Measurements from ENCODE around the gene MICAL3. TPM values are rescaled to one million over a fixed set of nuclear protein-coding genes. Genes with fewer than 3 reads are reported as not detected.

Gene MICAL3
- total RNA-seq, 4 donors from 2014 or later: 6.0 to 9.8 (median 8.1) TPM

GRCh38 chr22:17827466-17827865, 196.9 kb downstream of the MICAL3 start:
- intact Hi-C loops (cut with DNase I; ENCODE audit: low total_unique reads): no loop called here
- no peak for TF ChIP-seq POLR2A (IDR thresholded peaks at IDR 0.05)
- TF ChIP-seq CTCF (IDR thresholded peaks at IDR 0.05 in 4 of 5, conservative IDR thresholded peaks at IDR 0.05 in 1 of 5): no peak
- in situ Hi-C loops (cut with MboI; ENCODE audit: low sequenced_read_pairs in 4 of 4): no loop called here
- no peak for DNase-seq
- H3K27me3 ChIP-seq: no peaks in the 10 kb centered on the region
- no peak overlapping the region for H3K27ac ChIP-seq
- H3K4me3 ChIP-seq: no peak overlapping the region
- no peaks in the 10 kb centered on the region for H3K9me3 ChIP-seq
- peaks cover 0 to 15% of the 10 kb centered on the region in 2 donors for H3K36me3 ChIP-seq
- ATAC-seq: no peak
- H3K4me1 ChIP-seq: peaks cover 22% of the 10 kb centered on the region in 2 donors

- intact Hi-C loops (cut with DNase I; ENCODE audit: low total_unique reads) (no loop called here), in situ Hi-C loops (cut with MboI; ENCODE audit: low sequenced_read_pairs in 4 of 4) (no loop called here)
- TF ChIP-seq CTCF (IDR thresholded peaks at IDR 0.05 in 4 of 5, conservative IDR thresholded peaks at IDR 0.05 in 1 of 5) (no peak), POLR2A (IDR thresholded peaks at IDR 0.05) (no peak)
These were observed 198.3 kb downstream of the MICAL3 start for GRCh38 chr22:17825876-17826550.

GRCh38 chr22:17824457-17824856, 199.9 kb downstream of the MICAL3 start:
- in situ Hi-C loops (cut with MboI; ENCODE audit: low sequenced_read_pairs in 4 of 4) (no loop called here), intact Hi-C loops (cut with DNase I; ENCODE audit: low total_unique reads) (no loop called here)
- Histone ChIP-seq H3K4me3 (no peak overlapping the region), H3K4me1 (no peaks in the 10 kb centered on the region), H3K27me3 (no peaks in the 10 kb centered on the region), H3K36me3 (peaks cover 0 to 20% of the 10 kb centered on the region in 2 donors), H3K27ac (no peak overlapping the region), H3K9me3 (no peaks in the 10 kb centered on the region)
- DNase-seq (no peak), ATAC-seq (no peak)
- TF ChIP-seq CTCF (IDR thresholded peaks at IDR 0.05 in 4 of 5, conservative IDR thresholded peaks at IDR 0.05 in 1 of 5) (no peak), POLR2A (IDR thresholded peaks at IDR 0.05) (no peak)

More at GRCh38 chr22:17825876-17826550, 198.3 kb downstream of the MICAL3 start:
- Histone ChIP-seq H3K36me3 (peaks cover 0 to 19% of the 10 kb centered on the region in 2 donors), H3K4me3 (no peak overlapping the region), H3K4me1 (peaks cover 10% of the 10 kb centered on the region in 2 donors), H3K9me3 (no peaks in the 10 kb centered on the region), H3K27ac (no peak overlapping the region), H3K27me3 (no peaks in the 10 kb centered on the region)
- no peak for DNase-seq
- ATAC-seq: no peak

GRCh38 chr22:17823964-17824363, 200.4 kb downstream of the MICAL3 start:
- no peak for DNase-seq
- intact Hi-C loops (cut with DNase I; ENCODE audit: low total_unique reads): no loop called here
- in situ Hi-C loops (cut with MboI; ENCODE audit: low sequenced_read_pairs in 4 of 4): no loop called here
- Histone ChIP-seq H3K4me1 (no peaks in the 10 kb centered on the region), H3K27ac (no peak overlapping the region), H3K9me3 (no peaks in the 10 kb centered on the region), H3K27me3 (no peaks in the 10 kb centered on the region), H3K36me3 (peaks cover 0 to 20% of the 10 kb centered on the region in 2 donors), H3K4me3 (no peak overlapping the region)
- no peak for ATAC-seq
- no peak for TF ChIP-seq CTCF (IDR thresholded peaks at IDR 0.05 in 4 of 5, conservative IDR thresholded peaks at IDR 0.05 in 1 of 5)
- TF ChIP-seq POLR2A (IDR thresholded peaks at IDR 0.05): no peak

GRCh38 chr22:17823226-17823625, 201.1 kb downstream of the MICAL3 start:
- H3K4me1 ChIP-seq: no peaks in the 10 kb centered on the region
- ATAC-seq: no peak
- in situ Hi-C loops (cut with MboI; ENCODE audit: low sequenced_read_pairs in 4 of 4) (no loop called here), intact Hi-C loops (cut with DNase I; ENCODE audit: low total_unique reads) (no loop called here)
- H3K9me3 ChIP-seq: no peaks in the 10 kb centered on the region
- no peak for TF ChIP-seq CTCF (IDR thresholded peaks at IDR 0.05 in 4 of 5, conservative IDR thresholded peaks at IDR 0.05 in 1 of 5)
- no peak for TF ChIP-seq POLR2A (IDR thresholded peaks at IDR 0.05)
- no peaks in the 10 kb centered on the region for H3K27me3 ChIP-seq
- peaks cover 0 to 20% of the 10 kb centered on the region in 2 donors for H3K36me3 ChIP-seq
- no peak overlapping the region for H3K4me3 ChIP-seq
- H3K27ac ChIP-seq: no peak overlapping the region
- DNase-seq: no peak
